Erythroblast (primary cell): ENCODE measurements around the gene CFAP97D2.

Source experiments
- GATA1 ChIP-seq: IDR thresholded peaks from 2 replicates; pipeline ENCODE4 v1.6.1; 2011; ENCODE audit warnings: low read depth, mild to moderate bottlenecking, control low read depth, low read length, moderate library complexity
- POLR2A ChIP-seq: IDR thresholded peaks from 2 replicates; pipeline ENCODE4 v1.6.1; 2011; ENCODE audit warnings: mild to moderate bottlenecking, low read length

DNA sequence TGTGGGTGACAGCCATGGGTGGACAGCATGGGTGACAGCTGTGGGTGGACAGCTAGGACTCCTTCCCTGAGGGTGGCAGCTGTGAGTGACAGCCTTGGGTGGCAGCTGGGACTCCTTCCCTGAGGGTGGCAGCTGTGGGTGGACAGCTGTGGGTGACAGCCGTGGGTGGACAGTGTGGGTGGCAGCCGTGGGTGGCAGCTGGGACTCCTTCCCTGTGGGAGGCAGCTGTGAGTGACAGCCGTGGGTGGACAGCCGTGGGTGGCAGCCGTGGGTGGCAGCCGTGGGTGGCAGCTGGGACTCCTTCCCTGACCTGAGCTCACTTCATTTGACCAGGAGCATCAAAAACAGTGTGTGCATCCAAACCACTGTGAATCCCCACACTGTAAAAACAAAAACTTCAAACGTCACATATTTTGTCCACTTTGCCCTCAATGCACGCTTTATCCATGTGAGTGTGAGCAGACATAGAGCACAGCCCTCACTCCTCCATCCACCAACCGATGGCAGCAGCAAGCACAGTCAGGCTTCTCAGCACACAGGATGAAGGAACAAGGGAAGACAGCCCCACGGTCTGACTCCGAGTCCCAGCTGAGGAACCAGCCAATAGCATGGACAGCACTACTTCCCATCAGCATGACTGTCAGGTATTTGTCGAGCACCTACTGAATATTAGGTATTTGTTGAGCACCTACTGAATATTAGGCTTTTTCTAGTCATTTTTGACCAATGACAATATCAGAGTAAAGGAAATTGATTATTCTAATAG, 1.6 kb upstream of the CFAP97D2 start:
- TF ChIP-seq POLR2A (no peak), GATA1 (no peak)
